Thymus (tissue), 14 donors: Measurements from ENCODE around the gene SEPHS1. TPM values are rescaled to one million over a fixed set of nuclear protein-coding genes. Genes with fewer than 3 reads are reported as not detected.

Source experiments
- DNase-seq, 9 donors: peaks; one replicate each; pipeline ENCODE4 v3.0.0-alpha.2; 2013; ENCODE audit warnings: low spot score in 9 of 9, low read depth in 6 of 9, missing footprints in 1 of 9
- H3K27ac ChIP-seq, 2 donors: one replicate each; pipeline ENCODE4 v1.5.1; 2013; ENCODE audit warnings: control low read depth in 1 of 2, low read depth in 1 of 2, low read length in 1 of 2, mild to moderate bottlenecking in 1 of 2, moderate library complexity in 1 of 2
- H3K27me3 ChIP-seq, 2 donors: one replicate each; pipeline ENCODE4 v1.5.1; 2013; ENCODE audit warnings: low read length in 1 of 2; ENCODE audit not compliant: control insufficient read depth in 2 of 2, insufficient read depth in 1 of 2
- H3K36me3 ChIP-seq, 2 donors: one replicate each; pipeline ENCODE4 v1.5.1; 2013; ENCODE audit warnings: low read length in 1 of 2, mild to moderate bottlenecking in 1 of 2, moderate library complexity in 1 of 2; ENCODE audit not compliant: control insufficient read depth in 2 of 2, insufficient read depth in 2 of 2
- H3K4me1 ChIP-seq, 2 donors: one replicate each; pipeline ENCODE4 v1.5.1; 2013; ENCODE audit warnings: low read length in 2 of 2; ENCODE audit not compliant: control insufficient read depth in 2 of 2, insufficient read depth in 2 of 2
- H3K4me3 ChIP-seq, 2 donors: one replicate each; pipeline ENCODE4 v1.5.1; 2013; ENCODE audit warnings: low read length in 2 of 2, control low read depth in 1 of 2, mild to moderate bottlenecking in 1 of 2
- H3K9me3 ChIP-seq, 2 donors: one replicate each; pipeline ENCODE4 v1.5.1; 2013; ENCODE audit warnings: low read length in 1 of 2, mild to moderate bottlenecking in 1 of 2; ENCODE audit not compliant: control insufficient read depth in 2 of 2, insufficient read depth in 1 of 2
- WGBS: extraction: QIAGEN DNeasy Blood & Tissue Kit; methylation state at CpG from one replicate; pipeline ENCODE4 v1.1.7; 2013; 5-methylcytosine and 5-hydroxymethylcytosine counted together
- long read RNA-seq, 10 donors: transcript quantifications; one replicate each; lab custom pipeline, GENCODE V29; 2026
- polyA plus RNA-seq: library from polyadenylated mRNA; stranded (reverse); fragments of 200-250 nt; gene quantifications from one replicate; pipeline ENCODE4 v1.2.3, GENCODE V29; 2013
- total RNA-seq: library from RNA; stranded (reverse); fragments of 120-200 nt; gene quantifications from one replicate; pipeline ENCODE4 v1.2.4, GENCODE V29; 2013
- donor health status: healthy.

Gene SEPHS1
- total RNA-seq = 51.1 TPM
- 33.2 TPM for polyA plus RNA-seq
- long read RNA-seq, donor 1, partial matches to known transcripts = 0 of 3 reads
- long read RNA-seq, donor 1, other reads (novel, unspliced or antisense) = 0 of 3 reads
- long read RNA-seq, donor 2 = 0 reads
- long read RNA-seq, donor 3, transcript SEPHS1-201 (9 exons, 3,273 nt) = major isoform, 24 of 40 reads
- long read RNA-seq, donor 3, partial matches to known transcripts = 13 of 40 reads
- long read RNA-seq, donor 3, other reads (novel, unspliced or antisense) = 0 of 40 reads
- long read RNA-seq, donor 4, transcript SEPHS1-201 (9 exons, 3,273 nt) = major isoform, 12 of 17 reads
- long read RNA-seq, donor 4, partial matches to known transcripts = 5 of 17 reads
- long read RNA-seq, donor 4, other reads (novel, unspliced or antisense) = 0 of 17 reads
- long read RNA-seq, donor 5, transcript SEPHS1-201 (9 exons, 3,273 nt) = major isoform, 44 of 68 reads
- long read RNA-seq, donor 5, partial matches to known transcripts = 9 of 68 reads
- long read RNA-seq, donor 5, other reads (novel, unspliced or antisense) = 14 of 68 reads
- long read RNA-seq, donor 6, transcript SEPHS1-201 (9 exons, 3,273 nt) = major isoform, 20 of 39 reads
- long read RNA-seq, donor 6, partial matches to known transcripts = 16 of 39 reads
- long read RNA-seq, donor 6, other reads (novel, unspliced or antisense) = 0 of 39 reads
- long read RNA-seq, donor 7, transcript SEPHS1-201 (9 exons, 3,273 nt) = major isoform, 19 of 25 reads
- long read RNA-seq, donor 7, partial matches to known transcripts = 6 of 25 reads
- long read RNA-seq, donor 7, other reads (novel, unspliced or antisense) = 0 of 25 reads
- long read RNA-seq, donor 8, transcript SEPHS1-201 (9 exons, 3,273 nt) = major isoform, 6 of 6 reads
- long read RNA-seq, donor 8, partial matches to known transcripts = 0 of 6 reads
- long read RNA-seq, donor 8, other reads (novel, unspliced or antisense) = 0 of 6 reads
- long read RNA-seq, donor 9, transcript SEPHS1-201 (9 exons, 3,273 nt) = major isoform, 11 of 28 reads
- long read RNA-seq, donor 9, partial matches to known transcripts = 15 of 28 reads
- long read RNA-seq, donor 9, other reads (novel, unspliced or antisense) = 0 of 28 reads
- long read RNA-seq, donor 10, transcript SEPHS1-201 (9 exons, 3,273 nt) = major isoform, 14 of 14 reads
- long read RNA-seq, donor 10, partial matches to known transcripts = 0 of 14 reads
- long read RNA-seq, donor 10, other reads (novel, unspliced or antisense) = 0 of 14 reads

DNA sequence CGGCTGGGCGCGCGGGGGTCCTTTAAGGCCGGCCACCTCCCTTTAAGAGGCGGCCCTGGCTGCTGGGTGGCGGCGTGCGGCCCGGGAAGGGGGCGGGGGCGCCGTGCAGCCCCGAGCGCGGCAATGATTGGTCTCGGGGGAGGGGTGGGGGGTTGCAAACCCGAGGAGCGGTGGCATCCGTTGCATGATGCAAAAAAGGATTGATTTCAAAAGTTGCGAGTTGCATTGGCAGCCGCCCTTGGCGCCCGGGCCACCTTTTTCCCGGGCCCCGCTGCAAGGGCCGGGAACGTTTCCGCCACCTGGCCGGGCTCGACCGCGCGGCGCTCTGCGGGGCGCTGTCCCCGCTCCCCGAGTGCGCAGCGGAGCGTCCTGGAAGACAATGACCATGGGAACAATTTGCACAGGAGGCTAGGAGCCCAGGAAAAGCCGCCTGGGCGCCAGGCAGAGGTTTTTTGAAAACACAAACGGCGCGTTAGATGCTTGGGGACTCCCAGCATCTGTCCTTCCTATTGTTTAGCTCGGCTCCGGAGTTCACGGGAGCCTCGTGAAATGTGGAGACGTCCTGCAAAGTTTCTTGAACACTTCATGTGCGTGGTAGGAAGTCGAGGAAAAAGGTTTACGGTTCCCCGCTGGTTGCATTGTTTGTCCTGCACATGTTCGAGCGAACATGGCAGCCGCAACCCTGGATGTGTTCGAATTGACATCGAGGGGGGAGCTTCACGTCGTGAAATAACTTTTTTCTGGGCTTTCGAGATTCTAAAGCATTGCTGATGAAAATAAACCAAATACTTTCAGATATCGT, at the start of gene SEPHS1:
Gene SEPHS1 (minus strand): TSS at position 78 of the 802 bp plus-strand sequence. CDS start 3,343 bp downstream, outside the sequence.
- H3K4me1 ChIP-seq = peaks cover 26 to 49% of the 10 kb centered on the region in 2 donors
- peaks cover 0 to 39% of the 10 kb centered on the region in 2 donors for H3K27me3 ChIP-seq
- peak within 1 kb of the TSS; percentile 71 to 97 for H3K4me3 ChIP-seq
- no peaks in the 10 kb centered on the region for H3K9me3 ChIP-seq
- DNase-seq = peak in 5 of 9 donors; percentile 71 to 90 (median 79)
- H3K27ac ChIP-seq = peak within 1 kb of the TSS; percentile 91 to 96
- peaks cover 0 to 6% of the 10 kb centered on the region in 2 donors for H3K36me3 ChIP-seq
- WGBS = under 1% methylated on average over 65 of the region's 65 CpGs

DNA sequence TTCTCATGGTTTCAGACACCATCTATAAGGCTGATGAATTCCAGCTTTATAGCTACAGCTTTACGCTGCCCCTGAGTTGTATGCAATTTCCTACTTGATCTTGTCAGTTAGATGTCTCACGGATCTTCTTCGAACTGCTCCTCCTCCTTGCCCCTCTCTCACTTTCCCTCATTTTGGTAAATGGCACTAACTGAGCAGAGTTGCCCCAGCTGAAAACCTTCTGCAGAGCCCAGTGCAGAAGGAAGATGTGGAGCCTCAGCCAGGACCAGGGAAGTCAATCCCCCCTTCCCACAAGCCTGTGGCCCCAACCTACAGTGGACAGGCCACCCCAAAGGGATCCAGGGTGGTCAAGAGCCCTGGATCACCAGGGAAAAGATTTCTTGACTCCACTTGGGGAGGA, 49.0 kb upstream of the SEPHS1 start:
- peaks cover 2% of the 10 kb centered on the region in 2 donors for H3K27me3 ChIP-seq
- WGBS = 99% methylated on average over 3 of the region's 3 CpGs

GRCh38 chr10:13396369-13396768, 48.3 kb upstream of the SEPHS1 start:
- no peak for DNase-seq
- H3K4me3 ChIP-seq = no peak overlapping the region
- H3K36me3 ChIP-seq = no peaks in the 10 kb centered on the region
- no peaks in the 10 kb centered on the region for H3K4me1 ChIP-seq
- no peaks in the 10 kb centered on the region for H3K9me3 ChIP-seq
- no peak overlapping the region for H3K27ac ChIP-seq
- H3K27me3 ChIP-seq = peaks cover 2% of the 10 kb centered on the region in 2 donors

More for the DNA sequence above, 49.0 kb upstream of the SEPHS1 start:
- H3K9me3 ChIP-seq = no peaks in the 10 kb centered on the region
- no peak overlapping the region for H3K4me3 ChIP-seq
- DNase-seq = no peak
- H3K36me3 ChIP-seq = no peaks in the 10 kb centered on the region
- H3K27ac ChIP-seq = no peak overlapping the region
- no peaks in the 10 kb centered on the region for H3K4me1 ChIP-seq

- 97% methylated on average over 3 of the region's 3 CpGs for WGBS
- Histone ChIP-seq H3K9me3 (no peaks in the 10 kb centered on the region), H3K4me3 (no peak overlapping the region), H3K27ac (no peak overlapping the region), H3K27me3 (peaks cover 2% of the 10 kb centered on the region in 2 donors), H3K36me3 (no peaks in the 10 kb centered on the region), H3K4me1 (no peaks in the 10 kb centered on the region)
- DNase-seq = no peak
Observed at GRCh38 chr10:13395540-13395939, 47.4 kb upstream of the SEPHS1 start.

DNA sequence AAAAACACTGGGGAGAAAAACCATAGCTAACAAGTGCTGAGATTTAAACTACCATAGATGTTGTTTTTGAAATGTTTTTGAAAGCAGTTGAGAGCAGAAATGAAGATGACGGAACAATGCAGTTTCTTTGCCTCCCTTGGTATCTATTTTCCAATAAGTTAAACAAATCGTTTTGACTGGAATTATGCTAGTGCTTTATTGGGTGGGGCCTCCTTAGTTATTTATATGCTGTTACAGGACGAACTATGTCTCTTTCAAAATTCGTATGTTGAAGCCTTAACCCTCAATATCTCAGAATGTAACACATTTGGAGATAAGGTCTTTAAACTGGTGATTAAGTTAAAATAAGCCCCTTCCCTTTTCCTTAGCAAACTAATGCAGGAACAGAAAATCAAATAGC, 45.5 kb upstream of the SEPHS1 start:
- H3K36me3 ChIP-seq = no peaks in the 10 kb centered on the region
- no peaks in the 10 kb centered on the region for H3K9me3 ChIP-seq
- H3K27ac ChIP-seq = no peak overlapping the region
- no peak overlapping the region for H3K4me3 ChIP-seq
- DNase-seq = no peak
- no peaks in the 10 kb centered on the region for H3K4me1 ChIP-seq
- H3K27me3 ChIP-seq = peaks cover 2% of the 10 kb centered on the region in 2 donors
- 93% methylated on average over 4 of the region's 4 CpGs for WGBS

GRCh38 chr10:13392701-13393100, 44.6 kb upstream of the SEPHS1 start:
- WGBS = 96% methylated on average over 5 of the region's 5 CpGs
- no peaks in the 10 kb centered on the region for H3K4me1 ChIP-seq
- H3K9me3 ChIP-seq = no peaks in the 10 kb centered on the region
- H3K27ac ChIP-seq = no peak overlapping the region
- H3K36me3 ChIP-seq = no peaks in the 10 kb centered on the region
- H3K27me3 ChIP-seq = peaks cover 2% of the 10 kb centered on the region in 2 donors
- H3K4me3 ChIP-seq = no peak overlapping the region
- DNase-seq = no peak

- H3K27ac ChIP-seq = no peak overlapping the region
- no peak for DNase-seq
- peaks cover 2 to 5% of the 10 kb centered on the region in 2 donors for H3K27me3 ChIP-seq
- H3K36me3 ChIP-seq = no peaks in the 10 kb centered on the region
- WGBS = 53% methylated on average over 20 of the region's 20 CpGs
- no peak overlapping the region for H3K4me3 ChIP-seq
- H3K9me3 ChIP-seq = no peaks in the 10 kb centered on the region
- H3K4me1 ChIP-seq = no peaks in the 10 kb centered on the region
Observed at GRCh38 chr10:13390604-13391522, 42.8 kb upstream of the SEPHS1 start.
